Esophagus muscularis mucosa (tissue), 4 donors: Measurements from ENCODE around the gene LRRC3. TPM values are rescaled to one million over a fixed set of nuclear protein-coding genes. Genes with fewer than 3 reads are reported as not detected.

Experiments used
- DNase-seq: peaks from one replicate; pipeline ENCODE4 v3.0.0-alpha.2; 2017; ENCODE audit errors: extremely low spot score
- H3K27ac ChIP-seq, 4 donors: fragments of 200-600 bp; sonication (generic); replicated peaks in 1 of 4; 1 replicate in 3 of 4; 2 replicates in 1 of 4; pipeline ENCODE4 v1.5.1; 2016 to 2019; ENCODE audit warnings: mild to moderate bottlenecking in 1 of 4
- H3K27me3 ChIP-seq, 4 donors: fragments of 200-600 bp; sonication (generic); one replicate each; pipeline versions ENCODE4 v1.5.1 to v1.6.0; 2016 to 2019
- H3K36me3 ChIP-seq, 4 donors: fragments of 200-600 bp; sonication (generic); one replicate each; pipeline ENCODE4 v1.5.1; 2016 to 2019
- H3K4me1 ChIP-seq, 4 donors: fragments of 200-600 bp; sonication (generic); one replicate each; pipeline ENCODE4 v1.5.1; 2016 to 2019
- H3K4me3 ChIP-seq, 4 donors: fragments of 200-600 bp; sonication (generic); 1 replicate in 2 of 4; 2 replicates in 2 of 4; pipeline ENCODE4 v1.5.1; 2016 to 2019; ENCODE audit warnings: mild to moderate bottlenecking in 4 of 4, moderate library complexity in 1 of 4
- H3K9me3 ChIP-seq, 4 donors: fragments of 200-600 bp; sonication (generic); 1 replicate in 3 of 4; 2 replicates in 1 of 4; pipeline ENCODE4 v1.5.1; 2016 to 2019
- EP300 ChIP-seq: sonication (generic); formaldehyde crosslinking; IDR thresholded peaks from one replicate; pipeline ENCODE4 v1.6.1; 2017; ENCODE audit warnings: antibody characterized with exemption
- POLR2A ChIP-seq: fragments of 450-650 bp; IDR thresholded peaks from one replicate; pipeline ENCODE4 v1.6.1; 2017; ENCODE audit warnings: antibody characterized with exemption, moderate library complexity, mild to moderate bottlenecking, low read depth
- POLR2AphosphoS5 ChIP-seq, 2 donors: sonication (generic); formaldehyde crosslinking; IDR thresholded peaks; one replicate each; pipeline ENCODE4 v1.6.1; 2017; ENCODE audit warnings: antibody characterized with exemption in 2 of 2
- WGBS: methylation state at CpG from one replicate; pipeline ENCODE4 v1.1.5; 2018; 5-methylcytosine and 5-hydroxymethylcytosine counted together
- intact Hi-C: fragments of 100-400 bp; cut with DNase I; formaldehyde crosslinking; loops from one replicate; pipeline ENCODE4 v1.15.1; 2023
- total RNA-seq, 4 donors: library from RNA; depleted of rRNA; stranded (reverse); fragments of >200 nt; gene quantifications; one replicate each; pipeline versions ENCODE4 v1.1.0 to v1.2.1, GENCODE V29; 2016
- TF ChIP-seq, protein P1 (sequence below), 3 experiments: fragments of 200-600 bp in 2 of 3; fragments of 450-650 bp in 1 of 3; sonication (generic) in 2 of 3; IDR thresholded peaks; one replicate each; pipeline ENCODE4 v1.5.1; 2017 to 2019; ENCODE audit warnings: antibody characterized with exemption in 3 of 3, mild to moderate bottlenecking in 2 of 3, moderate library complexity in 1 of 3

The LRRC3 gene, protein sequence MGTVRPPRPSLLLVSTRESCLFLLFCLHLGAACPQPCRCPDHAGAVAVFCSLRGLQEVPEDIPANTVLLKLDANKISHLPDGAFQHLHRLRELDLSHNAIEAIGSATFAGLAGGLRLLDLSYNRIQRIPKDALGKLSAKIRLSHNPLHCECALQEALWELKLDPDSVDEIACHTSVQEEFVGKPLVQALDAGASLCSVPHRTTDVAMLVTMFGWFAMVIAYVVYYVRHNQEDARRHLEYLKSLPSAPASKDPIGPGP
- total RNA-seq, result 1 to 10 TPM; 3.3 to 6.6 (median 5.3) TPM

DNA sequence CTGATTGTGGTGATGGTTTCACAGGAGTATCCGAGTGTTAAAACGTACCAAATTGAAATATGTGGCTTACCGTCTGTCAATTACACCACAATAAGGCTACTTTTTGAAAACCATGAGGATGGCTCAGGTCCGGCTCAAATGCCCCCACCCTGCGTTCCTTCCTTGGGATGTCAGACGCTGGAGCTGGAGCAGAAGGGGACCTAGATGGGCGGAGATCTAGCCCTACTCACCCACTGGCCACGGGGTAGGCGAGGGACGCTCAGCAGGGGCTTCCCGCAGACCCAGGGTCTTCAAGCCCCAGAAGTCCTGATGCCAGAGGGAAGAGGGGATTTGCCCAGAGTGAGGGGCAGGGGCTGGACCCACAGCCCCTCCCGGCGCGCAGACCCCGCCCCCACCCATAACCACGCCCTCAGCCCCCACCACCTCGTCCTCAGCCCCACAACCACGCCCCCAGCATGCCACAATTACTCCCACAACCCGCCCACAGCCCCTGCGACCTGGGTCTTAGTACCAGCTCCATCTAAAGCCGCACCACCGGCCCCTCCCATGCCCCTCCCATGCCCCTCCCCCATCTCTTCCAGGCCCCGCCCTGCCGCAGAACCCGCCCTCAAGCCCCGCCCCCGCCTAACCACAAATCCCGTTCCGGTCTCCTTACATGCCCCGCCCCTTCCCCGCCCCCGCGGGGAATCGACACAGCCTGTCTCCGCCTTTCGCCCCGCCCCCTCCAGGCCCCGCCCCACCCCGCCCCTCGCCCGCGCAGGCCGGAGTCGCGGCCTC is at the start of gene LRRC3:
Gene LRRC3, plus strand, starts transcription at position 764 of the 777 bp plus-strand sequence. CDS start 1,135 bp downstream, outside the sequence.
- Histone ChIP-seq H3K36me3 (peaks cover 0 to 17% (median 4%) of the 10 kb centered on the region in 4 donors), H3K27ac (peak within 1 kb of the TSS; percentile 57 to 73 (median 62)), H3K4me1 (peaks cover 7 to 24% (median 19%) of the 10 kb centered on the region in 4 donors), H3K9me3 (peaks cover 0 to 12% (median 0%) of the 10 kb centered on the region in 4 donors), H3K27me3 (peaks cover 0 to 14% (median 0%) of the 10 kb centered on the region in 4 donors), H3K4me3 (peak within 1 kb of the TSS; percentile 85 to 89 (median 88))
- TF ChIP-seq, protein P1, sequence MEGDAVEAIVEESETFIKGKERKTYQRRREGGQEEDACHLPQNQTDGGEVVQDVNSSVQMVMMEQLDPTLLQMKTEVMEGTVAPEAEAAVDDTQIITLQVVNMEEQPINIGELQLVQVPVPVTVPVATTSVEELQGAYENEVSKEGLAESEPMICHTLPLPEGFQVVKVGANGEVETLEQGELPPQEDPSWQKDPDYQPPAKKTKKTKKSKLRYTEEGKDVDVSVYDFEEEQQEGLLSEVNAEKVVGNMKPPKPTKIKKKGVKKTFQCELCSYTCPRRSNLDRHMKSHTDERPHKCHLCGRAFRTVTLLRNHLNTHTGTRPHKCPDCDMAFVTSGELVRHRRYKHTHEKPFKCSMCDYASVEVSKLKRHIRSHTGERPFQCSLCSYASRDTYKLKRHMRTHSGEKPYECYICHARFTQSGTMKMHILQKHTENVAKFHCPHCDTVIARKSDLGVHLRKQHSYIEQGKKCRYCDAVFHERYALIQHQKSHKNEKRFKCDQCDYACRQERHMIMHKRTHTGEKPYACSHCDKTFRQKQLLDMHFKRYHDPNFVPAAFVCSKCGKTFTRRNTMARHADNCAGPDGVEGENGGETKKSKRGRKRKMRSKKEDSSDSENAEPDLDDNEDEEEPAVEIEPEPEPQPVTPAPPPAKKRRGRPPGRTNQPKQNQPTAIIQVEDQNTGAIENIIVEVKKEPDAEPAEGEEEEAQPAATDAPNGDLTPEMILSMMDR (IDR thresholded peaks at IDR 0.05), result no peak
- no peak for TF ChIP-seq POLR2A
- peak; percentile 96 for DNase-seq
- intact Hi-C loops, result loop anchor here (5.0 kb wide), 1 partner anchor 118 kb away; the partner anchor contains the start of gene CFAP410
- 9% methylated on average over 19 of the region's 45 CpGs for WGBS

DNA sequence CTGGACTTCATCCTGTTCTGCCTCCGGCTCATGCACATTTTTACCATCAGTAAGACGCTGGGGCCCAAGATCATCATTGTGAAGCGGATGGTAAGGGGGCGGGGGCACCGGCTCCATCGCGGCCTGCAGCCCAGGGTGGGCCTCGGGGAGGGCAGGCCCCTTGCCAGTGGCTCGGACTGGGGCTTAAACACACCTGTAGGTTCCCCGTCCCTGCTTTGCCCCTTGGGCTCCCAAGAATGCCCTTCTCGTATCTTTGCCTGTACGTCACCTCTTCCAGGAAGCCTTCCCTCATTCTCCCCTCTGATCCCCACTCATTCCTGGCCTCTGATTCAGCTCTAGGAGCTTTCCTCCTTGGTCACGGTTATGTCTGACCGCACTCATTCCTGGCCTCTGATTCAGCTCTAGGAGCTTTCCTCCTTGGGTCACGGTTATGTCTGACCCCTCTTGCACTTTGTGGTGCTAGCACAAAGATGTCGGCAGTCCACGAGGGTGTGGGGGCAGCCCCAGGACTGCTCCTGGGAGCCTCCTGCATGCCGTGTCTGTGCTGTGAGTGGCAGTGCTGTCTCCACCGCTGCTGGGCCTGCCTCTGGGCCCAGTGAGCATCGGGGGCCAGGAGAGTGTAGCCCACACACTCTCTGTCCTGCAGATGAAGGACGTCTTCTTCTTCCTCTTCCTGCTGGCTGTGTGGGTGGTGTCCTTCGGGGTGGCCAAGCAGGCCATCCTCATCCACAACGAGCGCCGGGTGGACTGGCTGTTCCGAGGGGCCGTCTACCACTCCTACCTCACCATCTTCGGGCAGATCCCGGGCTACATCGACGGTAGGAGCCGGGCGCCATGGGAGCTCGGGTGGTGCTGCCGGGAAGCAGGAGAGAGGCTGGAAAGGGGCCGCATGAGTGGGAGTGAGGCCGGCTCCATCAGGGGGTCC is 49.1 kb upstream of the LRRC3 start:
- 86% methylated on average over 33 of the region's 37 CpGs for whole genome bisulfite sequencing

DNA sequence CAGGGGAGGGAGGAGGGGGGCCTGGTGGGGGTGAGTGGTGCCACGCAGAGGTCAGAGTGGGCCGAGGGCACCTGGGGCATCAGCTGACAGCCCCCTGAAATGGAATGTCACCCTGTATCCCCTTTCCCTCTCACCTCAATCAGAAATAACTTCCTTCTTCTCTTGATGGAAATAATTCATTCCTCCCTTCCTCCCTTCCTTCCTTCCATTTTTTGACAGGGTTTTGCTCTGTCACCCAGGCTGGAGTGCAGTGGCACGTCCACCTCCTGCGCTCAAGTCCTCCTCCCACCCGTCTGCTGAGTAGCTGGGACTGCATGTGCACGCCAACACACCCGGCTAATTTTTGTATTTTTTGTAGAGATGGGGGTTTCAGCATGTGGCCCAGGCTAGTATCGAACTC is 48.4 kb upstream of the LRRC3 start:
- intact Hi-C loops, result no loop called here

More for the DNA sequence above, 49.1 kb upstream of the LRRC3 start:
- H3K36me3 ChIP-seq, result no peaks in the 10 kb centered on the region
- H3K27ac ChIP-seq, result no peak overlapping the region
- H3K9me3 ChIP-seq, result no peaks in the 10 kb centered on the region
- intact Hi-C loops, result no loop called here
- no peak overlapping the region for H3K4me3 ChIP-seq
- peaks cover 0 to 30% (median 0%) of the 10 kb centered on the region in 4 donors for H3K27me3 ChIP-seq
- DNase-seq, result no peak
- TF ChIP-seq POLR2AphosphoS5 (IDR thresholded peaks at IDR 0.05), result no peak
- TF ChIP-seq, protein P1 (IDR thresholded peaks at IDR 0.05), result no peak
- H3K4me1 ChIP-seq, result no peaks in the 10 kb centered on the region

DNA sequence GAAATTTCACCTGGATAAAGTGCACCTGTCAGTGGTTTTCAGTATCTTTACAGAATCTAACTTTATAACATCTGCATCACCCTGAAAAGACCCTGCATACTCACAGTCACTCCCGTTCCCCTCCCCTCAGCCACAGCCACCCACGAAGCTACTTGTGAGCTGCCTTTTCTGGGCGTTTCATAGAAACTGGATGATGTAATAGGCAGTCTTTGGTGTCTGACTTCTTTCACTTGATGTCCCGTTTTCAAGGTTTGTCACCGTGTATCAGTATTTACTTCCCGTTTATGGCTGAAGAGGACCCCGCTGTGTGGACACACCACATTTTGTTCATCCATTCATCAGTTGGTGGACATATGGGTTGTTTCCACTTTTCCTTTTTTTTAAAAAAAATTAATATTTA is 47.8 kb upstream of the LRRC3 start:
- Histone ChIP-seq H3K9me3 (no peaks in the 10 kb centered on the region), H3K4me1 (no peaks in the 10 kb centered on the region), H3K36me3 (no peaks in the 10 kb centered on the region), H3K4me3 (no peak overlapping the region), H3K27me3 (peaks cover 0 to 28% (median 0%) of the 10 kb centered on the region in 4 donors), H3K27ac (no peak overlapping the region)
- no peak for TF ChIP-seq POLR2AphosphoS5 (IDR thresholded peaks at IDR 0.05)
- TF ChIP-seq, protein P1 (IDR thresholded peaks at IDR 0.05), result no peak
- no peak for TF ChIP-seq EP300
- TF ChIP-seq POLR2A, result no peak
- WGBS, result 79% methylated on average over 7 of the region's 7 CpGs
- intact Hi-C loops, result no loop called here
- no peak for DNase-seq

More for the DNA sequence above, 48.4 kb upstream of the LRRC3 start:
- WGBS, result 93% methylated on average over 6 of the region's 8 CpGs
- no peak for TF ChIP-seq POLR2AphosphoS5 (IDR thresholded peaks at IDR 0.05)
- no peak for TF ChIP-seq POLR2A
- no peak for TF ChIP-seq EP300
- TF ChIP-seq, protein P1 (IDR thresholded peaks at IDR 0.05), result no peak
- H3K27me3 ChIP-seq, result peaks cover 0 to 28% (median 0%) of the 10 kb centered on the region in 4 donors
- no peaks in the 10 kb centered on the region for H3K36me3 ChIP-seq
- no peaks in the 10 kb centered on the region for H3K4me1 ChIP-seq
- DNase-seq, result no peak
- no peaks in the 10 kb centered on the region for H3K9me3 ChIP-seq
- H3K4me3 ChIP-seq, result no peak overlapping the region
- no peak overlapping the region for H3K27ac ChIP-seq
